GM11168 (cell line): ENCODE measurements around the gene NADSYN1.

Experiments used
- in situ Hi-C: fragments of 300-500 bp; cut with MboI; formaldehyde crosslinking; loops from one replicate; pipeline ENCODE4 v1.12.0; 2022; ENCODE audit warnings: low sequenced_read_pairs; ENCODE audit not compliant: unreplicated experiment

Gene NADSYN1

DNA sequence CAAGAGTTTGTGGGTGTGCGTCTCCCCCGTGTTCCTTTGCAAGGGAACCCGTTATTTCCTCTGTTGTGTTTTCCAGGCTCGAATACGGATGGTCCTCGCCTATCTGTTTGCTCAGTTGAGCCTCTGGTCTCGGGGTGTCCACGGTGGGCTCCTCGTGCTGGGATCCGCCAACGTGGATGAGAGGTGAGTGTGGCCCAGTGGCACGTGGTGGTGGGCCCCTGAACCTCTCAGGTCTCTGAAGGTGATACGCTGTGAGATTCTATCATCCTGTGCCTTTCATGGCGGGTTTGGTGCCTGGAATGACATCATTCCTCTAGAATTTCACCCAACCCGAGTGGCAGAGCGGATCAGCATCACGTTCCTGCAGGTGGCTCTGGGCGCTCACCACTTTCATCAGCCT is 32.5 kb downstream of the NADSYN1 start:
- in situ Hi-C loops, result no loop called here

DNA sequence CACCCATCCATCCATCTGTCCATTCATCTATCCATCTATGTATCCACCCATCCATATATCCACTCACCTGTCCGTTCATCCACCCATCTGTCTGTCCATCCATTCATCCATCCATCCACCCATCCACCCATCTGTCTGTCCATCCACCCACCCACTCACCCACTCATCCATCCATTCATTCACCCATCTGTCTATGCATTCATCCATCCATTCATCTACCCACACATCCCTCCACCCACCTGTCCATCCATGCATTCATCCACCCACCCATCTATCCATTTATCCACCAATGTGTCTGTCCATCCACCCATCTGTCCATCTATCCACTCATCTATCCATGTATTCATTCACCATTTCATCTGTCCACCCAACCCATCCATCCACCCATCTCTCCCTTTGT is 33.3 kb downstream of the NADSYN1 start:
- in situ Hi-C loops, result no loop called here

DNA sequence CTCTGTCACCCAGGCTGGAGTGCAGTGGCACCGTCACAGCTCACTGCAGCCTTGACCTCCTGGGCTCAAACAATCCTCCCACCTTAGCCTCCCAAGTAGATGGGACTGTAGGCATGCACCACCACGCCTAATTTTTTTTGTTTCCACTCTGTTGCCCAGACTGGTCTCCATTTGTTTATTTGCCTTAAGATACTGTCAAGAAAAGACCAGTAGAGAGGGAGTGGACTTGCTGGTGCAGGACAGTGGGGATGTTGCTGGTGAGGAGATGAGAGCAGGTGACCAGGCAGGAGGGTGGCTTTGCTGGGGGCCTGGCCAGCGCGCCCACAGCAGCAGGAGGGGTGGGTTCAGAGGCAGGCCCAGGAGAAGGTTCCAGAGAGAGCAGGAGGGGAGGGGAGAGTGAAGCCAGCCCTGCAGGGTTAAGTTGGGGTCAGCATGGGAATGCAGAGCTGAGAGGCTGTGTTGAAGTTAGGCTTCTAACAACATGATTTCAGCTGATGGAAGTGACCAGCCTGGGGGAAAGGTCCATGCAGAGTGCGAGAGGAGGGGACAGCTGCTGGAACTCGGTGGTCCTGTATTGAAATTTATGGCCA is 35.8 kb downstream of the NADSYN1 start:
- in situ Hi-C loops, result no loop called here

DNA sequence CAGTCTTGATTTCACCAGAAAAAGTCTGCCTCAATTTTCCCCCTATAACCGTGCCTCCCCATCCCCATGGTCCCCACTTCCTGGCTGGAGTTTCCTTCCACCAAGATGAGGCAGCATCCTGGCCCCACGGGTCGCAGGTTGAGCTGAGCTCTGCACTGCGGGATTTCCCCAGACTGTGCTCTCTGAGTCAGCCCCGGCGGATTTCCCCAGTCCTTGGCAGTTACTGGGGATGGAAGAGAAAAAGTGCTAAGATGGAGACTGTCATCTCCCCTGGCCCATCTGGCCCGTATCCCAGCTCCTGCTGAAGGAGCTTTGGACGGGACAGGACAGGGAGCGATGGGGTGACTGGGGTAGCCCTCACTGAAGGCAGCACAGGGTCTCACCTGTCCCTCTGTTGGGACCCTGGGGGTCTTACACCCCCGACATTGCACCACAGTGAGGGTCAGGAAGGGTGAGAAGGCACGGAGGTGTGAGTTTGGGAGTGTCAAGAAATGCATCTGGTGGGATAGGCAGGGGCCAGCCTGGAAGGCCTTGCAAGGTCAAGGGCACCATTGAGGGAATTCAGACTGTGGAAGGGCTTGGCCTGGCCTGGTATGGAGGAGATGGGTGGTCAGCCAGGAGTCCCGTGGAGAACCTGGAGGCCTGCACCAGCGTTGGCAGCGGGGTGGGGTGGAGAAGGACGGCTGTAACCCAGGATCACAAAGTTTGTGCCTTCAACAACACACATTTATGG is 36.5 kb downstream of the NADSYN1 start:
- in situ Hi-C loops, result no loop called here

DNA sequence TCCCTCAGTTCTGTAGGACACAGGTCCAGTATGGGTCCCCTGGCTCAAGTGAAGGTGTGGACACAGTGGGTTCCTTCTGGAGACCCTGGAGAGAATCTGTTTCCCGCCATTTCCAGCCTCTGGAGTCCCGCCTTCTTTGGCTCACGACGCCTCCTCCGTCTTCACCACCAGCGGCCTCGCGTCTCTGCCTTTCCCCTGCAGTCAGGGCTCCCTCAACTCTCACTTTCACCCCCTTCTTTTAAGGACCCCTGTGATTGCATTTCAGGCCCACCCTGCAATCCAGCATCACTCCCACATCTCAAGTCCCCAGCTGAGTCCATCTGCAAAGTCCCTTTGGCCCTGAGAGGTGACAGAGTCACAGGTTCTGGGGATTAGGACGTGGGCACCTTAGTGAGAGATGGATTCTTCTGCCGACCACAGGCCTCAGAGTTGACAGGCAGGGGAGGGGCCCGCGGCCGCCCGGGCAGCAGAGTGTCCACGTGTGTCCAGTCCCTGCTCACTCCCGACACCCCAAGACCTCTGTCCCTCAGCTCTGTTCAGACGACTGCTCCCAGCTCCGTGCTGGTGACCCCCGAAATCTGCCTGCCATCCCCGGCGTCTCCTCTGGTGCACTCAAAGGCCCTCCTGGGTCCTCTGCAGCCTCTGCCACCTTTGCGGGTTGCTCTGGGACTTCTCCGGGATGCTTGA is 37.2 kb downstream of the NADSYN1 start:
- in situ Hi-C loops, result no loop called here

DNA sequence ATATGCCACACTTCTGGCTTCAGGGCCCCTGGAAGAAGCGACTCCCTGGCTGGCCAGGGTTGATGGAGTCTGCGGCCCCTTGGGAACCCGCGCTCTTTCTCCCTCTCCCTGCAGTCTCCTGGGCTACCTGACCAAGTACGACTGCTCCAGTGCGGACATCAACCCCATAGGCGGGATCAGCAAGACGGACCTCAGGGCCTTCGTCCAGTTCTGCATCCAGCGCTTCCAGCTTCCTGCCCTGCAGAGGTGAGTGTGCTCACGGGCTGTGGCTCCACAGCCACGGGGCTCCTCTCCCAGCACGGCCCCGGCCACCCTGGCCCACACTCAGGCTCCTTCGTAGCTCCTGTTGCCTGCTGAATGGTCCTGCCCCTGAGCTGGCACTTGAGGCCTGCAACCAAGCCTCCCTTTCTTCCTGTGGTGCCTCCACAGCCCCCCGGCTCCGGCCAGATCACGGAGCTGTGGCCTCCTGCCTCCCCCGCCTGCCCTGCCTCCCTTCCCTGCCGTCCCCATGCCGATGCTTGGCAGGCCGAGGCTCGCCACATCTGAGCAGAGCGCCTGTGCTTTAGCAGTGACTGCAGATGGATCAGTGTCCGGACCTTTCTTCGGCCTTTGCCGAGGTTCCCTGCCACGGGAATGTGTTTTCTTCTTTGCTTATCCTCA is 37.9 kb downstream of the NADSYN1 start:
- in situ Hi-C loops, result no loop called here

DNA sequence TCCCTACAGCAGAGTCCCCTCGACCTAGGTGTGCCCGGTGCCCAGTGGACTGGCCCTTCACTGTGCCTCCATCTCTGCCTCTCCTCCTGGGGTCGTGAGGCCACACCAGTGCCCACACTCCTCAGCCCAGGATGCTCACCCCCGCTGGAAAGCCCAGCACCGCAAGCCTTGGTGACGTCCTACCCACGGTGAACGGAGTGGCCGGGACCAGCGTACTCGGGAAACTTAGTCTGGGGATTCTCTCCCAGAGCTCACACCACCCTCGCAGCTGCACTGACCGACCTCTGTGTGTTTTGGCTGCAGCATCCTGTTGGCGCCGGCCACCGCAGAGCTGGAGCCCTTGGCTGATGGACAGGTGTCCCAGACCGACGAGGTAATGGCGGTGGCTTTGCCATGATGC is 38.5 kb downstream of the NADSYN1 start:
- in situ Hi-C loops, result no loop called here

DNA sequence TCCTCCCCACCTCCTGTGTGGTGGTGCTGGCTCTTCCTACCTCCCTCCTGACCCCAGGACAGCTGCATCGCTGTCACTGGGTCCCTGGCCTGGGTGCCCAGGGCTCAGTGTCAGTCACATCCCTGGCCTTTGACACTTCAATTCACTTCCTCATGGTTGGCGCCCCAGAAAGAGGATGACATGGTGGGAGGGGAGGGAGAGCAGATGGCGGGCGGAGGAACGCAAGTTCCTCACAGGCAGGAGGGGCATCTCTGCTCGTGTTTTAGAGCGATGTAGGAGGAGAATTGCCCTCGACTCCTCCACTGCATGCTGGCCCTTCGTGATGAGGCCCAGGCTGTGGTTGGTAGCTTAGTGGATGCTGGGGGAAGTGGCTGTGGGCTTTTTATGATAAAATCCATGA is 38.9 kb downstream of the NADSYN1 start:
- in situ Hi-C loops, result no loop called here

DNA sequence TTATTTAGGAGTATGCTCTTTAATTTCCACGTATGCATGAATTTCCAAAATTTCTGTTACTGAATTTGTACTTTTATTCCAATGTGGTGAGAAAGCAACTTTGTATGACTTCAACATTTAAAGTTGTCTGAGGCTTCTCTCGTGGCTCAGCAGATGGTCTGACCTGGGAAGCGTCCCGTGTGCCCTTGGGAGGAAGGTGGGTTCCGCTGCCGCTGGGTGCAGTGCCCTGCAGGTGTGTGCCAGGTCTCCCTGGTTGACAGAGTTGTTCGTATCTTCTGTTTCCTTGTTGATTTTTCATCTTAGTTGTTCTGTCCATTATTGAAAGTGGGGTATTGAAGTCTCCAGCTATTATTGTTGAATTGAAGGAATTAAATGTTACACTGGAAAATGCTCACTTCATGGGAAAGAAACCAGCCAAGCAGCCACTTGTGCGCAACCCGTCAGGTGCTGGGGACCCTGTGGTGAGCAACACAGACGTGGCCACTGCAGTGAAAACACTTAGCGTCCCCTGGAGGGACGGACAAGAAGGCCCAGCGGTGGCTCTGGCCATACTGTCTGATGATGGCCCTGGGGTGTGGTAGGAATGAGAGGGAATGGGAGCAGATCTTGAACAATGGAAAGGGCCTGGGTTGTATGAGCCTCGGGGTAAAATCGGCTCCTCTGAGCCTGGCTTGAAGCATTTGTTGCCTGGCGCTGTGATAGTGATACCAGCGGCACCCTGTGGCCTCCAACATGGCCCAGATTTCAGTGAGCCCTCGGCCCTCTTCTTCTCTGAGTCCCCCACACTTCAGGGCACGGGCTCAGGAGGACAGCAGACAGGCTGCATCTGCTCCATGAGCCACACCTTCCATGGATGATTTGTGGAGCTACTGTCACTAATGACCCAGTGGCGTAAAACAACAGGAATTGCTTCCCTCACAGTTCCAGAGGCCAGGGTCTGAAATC is 42.6 kb downstream of the NADSYN1 start:
- in situ Hi-C loops, result no loop called here

DNA sequence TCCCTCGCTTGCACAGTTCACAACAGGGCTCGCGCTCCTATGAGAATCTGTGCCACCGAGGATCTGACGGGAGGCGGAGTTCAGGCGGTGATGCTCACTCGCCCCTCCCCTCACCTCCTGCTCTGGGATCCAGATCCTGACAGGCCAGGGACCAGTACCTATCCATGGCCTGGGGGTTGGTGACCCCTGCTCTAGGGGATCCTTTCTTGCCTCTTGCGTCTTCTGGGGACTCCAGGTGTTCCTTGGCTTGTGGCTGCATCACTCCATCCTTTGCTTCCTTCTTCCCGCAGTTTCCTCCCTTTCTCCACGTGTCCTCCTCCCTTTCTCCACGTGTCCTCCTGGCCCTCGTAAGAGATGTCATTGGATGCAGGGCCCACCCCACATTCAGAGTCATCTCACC is 43.4 kb downstream of the NADSYN1 start:
- in situ Hi-C loops, result no loop called here

DNA sequence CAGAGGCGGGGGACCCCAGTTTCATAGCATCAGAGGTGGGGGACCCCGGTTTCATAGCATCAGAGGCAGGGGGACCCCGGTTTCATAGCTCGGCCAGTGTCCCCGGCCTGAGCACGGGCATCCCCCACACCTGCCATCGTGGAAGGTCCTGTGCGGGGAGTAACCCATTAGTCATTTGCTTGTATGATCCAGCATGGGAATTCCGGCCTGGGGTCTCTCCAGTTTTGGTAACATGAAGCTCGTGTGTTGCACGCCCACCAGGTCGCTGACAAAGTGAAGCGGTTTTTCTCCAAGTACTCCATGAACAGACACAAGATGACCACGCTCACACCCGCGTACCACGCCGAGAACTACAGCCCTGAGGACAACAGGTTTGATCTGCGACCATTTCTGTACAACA is 45.1 kb downstream of the NADSYN1 start:
- in situ Hi-C loops, result no loop called here

DNA sequence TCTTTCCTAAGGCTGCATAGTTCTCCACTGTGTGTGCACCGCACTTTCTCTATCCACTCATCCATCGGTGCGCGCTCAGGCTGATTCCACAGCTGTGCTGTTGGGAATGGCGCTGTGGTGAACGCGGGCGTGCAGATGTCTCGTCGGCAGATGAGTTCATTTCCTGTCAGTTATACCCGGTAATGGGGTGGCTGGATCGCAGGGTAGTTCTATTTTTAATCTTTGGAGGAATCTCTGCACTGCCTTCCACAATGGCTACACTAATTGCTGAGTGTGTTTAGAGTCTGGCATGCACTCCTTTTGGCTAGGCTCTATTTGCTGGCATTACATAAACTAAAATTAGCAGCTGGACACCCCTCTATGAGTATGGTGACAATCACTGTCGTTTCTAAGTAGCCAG is 46.1 kb downstream of the NADSYN1 start:
- in situ Hi-C loops, result no loop called here

DNA sequence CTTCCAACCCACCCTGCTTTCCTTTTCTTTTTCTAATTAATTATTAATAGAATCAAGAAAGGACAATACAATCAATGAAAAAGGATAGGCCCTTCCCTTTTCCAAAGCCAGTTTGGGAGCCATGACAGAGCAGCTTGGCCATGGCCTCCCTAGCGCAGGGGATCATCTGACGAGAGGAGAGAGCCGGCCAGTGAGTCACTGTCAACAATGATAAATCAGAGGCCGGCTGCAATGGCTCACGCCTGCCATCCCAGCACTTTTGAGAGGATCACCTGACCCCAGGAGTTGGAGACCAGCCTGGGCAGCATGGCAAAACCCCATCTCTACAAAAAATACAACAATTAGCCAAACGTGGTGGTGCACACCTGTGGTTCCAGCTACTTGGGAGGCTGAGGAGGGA is 46.5 kb downstream of the NADSYN1 start:
- in situ Hi-C loops, result no loop called here

DNA sequence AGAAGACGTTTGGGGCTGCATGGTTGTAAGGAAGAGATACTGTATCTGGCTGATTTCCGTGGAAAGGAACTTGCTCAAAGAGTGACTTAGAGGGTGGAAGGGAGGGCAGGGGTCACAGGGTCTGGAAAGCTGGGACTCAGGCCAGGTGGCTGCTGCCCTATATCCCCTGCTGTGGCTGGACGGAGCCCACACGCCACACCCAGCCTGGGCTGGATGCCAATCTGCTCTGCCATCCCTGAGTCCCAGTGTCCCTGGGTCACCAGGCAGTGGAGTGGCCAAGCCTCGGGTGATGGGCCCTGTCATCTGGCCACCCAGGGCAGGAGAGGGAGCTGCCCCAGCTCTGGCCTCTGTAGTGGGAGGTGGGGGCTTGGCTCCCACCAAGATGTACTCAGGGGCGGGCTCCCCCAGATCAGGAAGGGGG is 47.6 kb downstream of the NADSYN1 start:
- in situ Hi-C loops, result no loop called here

DNA sequence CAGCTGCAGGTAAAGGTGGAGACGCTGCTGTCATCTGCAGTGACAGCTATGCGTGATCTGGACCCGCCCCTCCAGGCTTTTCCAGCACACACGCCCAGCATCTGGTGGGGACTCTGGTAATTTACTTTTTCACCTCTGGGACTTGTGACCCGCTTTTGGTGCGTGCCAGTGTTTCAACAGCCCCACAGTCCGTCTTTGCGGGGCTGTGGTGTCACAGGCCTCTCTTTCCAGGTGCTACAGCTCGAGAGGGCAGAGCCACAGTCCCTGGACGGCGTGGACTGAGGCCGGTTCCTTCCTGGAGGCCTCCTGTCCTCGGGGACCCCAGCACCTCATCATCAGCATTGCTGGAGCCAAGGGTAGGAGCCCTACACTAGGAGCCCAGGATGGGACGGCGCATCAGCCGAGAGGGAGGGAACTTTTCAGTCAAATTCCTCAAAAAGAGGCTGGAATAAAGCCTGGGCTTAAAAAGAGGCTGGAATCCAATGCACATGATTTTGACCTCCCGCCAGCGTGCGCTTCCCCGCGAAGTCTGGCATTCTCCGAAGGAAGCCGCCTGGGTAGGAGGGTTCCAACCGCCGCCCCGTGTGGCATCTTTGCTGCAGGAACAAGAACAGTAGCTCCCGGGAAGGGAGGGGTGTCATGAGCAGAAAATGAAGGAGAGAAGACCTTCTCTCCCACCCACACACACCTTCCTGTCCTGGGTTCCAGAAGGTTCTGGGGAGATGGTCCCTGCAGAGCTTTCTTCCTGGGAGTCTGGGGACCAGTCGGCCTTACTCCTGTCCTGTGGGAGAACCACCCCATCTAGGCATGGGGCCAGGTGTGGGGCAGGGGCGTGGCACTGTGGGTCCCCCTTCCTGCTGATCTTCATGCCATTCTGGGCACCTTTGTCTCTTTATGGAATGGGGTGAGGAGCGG is 48.3 kb downstream of the NADSYN1 start:
- in situ Hi-C loops, result no loop called here

DNA sequence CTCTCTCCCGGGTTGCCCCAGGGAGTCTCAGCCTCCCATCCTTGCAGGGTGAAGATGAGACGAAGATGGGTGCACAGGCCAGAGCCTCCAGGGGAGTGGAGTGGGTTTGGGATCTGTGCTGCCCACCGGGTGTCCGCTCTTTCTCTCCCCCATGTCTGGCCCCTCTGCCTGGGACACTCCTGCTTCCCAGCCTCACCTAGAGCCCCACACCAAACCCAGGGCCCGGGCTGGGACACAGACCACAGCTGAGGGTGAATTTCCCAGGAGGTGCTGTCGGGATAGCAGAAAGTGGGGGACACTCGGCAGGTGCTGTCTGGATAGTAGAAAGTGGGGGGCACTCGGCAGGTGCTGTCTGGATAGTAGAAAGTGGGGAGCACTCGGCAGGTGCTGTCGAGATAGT is 49.0 kb downstream of the NADSYN1 start:
- in situ Hi-C loops, result no loop called here

DNA sequence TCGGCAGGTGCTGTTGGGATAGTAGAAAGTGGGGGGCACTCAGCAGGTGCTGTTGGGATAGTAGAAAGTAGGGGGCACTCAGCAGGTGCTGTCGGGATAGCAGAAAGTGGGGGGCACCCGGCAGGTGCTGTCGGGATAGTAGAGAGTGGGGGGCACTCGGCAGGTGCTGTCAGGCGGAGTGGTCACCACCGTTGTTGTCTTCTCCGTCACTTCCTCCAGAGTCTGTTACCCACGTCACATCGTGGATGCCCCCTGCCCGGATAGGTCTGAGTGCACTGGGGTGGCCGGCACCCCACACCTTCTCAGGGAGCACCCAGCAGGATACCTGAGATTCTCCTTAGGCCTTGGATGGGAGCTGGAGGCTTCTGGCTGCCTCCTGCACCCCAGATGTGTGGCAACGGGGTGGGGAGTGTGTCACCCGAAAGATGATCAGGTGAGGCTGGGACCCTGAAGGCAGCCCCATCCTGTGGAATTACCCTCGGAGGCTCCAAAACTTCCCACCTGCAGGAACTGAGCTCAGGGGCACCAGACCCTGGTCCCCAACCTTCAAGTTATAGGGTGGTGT is 50.0 kb downstream of the NADSYN1 start:
- in situ Hi-C loops, result no loop called here

DNA sequence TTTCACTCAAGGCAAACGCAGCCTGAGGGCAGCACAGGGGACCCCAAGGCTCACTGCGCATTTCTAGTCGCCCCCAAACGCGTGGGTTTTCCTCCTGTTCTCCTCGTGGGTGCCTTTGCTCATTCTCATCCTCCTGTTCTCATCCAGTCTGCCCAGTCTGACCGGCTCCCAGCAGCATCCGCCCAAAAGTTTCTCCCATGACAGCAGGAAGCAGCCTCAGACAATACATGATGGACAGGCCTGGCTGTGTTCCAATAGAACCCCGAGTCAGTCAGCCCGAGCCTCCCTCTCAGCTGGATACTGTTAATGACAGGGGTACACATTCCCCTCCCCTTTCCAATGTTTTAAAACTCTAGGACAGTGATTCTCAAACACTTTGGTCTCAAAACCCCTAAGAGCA is 51.5 kb downstream of the NADSYN1 start:
- in situ Hi-C loops, result no loop called here

DNA sequence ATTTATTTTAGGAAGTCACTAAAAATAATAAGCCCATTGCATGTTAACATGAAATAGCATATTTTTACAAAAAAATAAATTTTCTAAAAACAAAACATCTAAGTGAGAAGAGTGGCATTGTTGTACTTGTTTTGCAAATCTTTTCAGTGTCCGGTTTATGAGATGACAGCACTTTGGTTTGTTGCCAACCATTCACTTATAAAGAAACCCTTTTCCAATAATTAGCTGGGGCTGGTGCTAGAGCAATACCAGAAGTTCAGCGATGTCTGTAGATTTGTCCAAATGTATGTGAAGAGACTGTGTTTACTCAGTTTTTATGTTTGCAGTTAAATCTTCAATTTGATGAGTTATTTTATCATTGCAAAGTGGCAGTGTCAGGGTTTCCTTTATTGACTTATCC is 52.0 kb downstream of the NADSYN1 start:
- in situ Hi-C loops, result no loop called here
